NCI-H1417 treated with DMSO at 0.1 percent for 48 hours (cell line): ENCODE results near the gene UROC1.

Experiments used
- DNase-seq: peaks from one replicate; lab custom pipeline; 2025; lab: John Stamatoyannopoulos, UW

Gene UROC1

DNA sequence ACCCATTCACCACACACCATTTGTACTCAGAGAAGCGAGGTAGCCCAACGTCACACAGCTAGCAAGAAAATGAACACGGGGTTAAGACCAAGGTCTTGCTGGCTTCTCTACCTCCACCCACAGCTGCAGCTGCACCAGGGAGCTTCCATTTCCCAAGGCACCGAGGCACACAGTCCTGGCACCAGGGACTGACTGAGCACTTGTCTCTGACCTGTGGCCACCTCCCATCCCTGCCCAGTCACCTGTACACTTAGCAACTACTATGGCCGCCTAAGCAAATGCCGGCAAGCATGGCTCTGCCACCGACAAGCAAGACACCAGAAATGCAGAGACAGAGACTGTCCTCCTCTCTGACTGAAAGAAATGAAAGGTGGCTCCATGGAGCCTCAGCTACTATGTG, 57.2 kb downstream of the UROC1 start:
- DNase-seq: no peak

DNA sequence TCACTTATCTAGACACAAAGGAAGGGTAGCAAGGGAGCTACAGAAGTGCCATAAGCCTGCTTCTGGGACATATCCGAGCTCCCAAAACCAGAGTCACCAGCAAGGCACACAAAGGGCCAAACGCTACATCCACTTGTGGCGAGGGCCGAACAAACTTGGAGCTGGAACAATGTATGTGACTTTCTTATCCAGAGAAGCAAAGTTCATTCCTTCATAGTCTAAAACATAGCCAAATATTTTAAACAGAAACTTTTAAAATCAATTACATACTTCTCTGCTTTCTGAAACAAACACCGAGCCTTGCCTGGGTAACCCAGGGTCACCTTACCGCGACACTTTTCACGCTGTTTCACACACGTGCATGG, 57.8 kb downstream of the UROC1 start:
- DNase-seq: no peak

DNA sequence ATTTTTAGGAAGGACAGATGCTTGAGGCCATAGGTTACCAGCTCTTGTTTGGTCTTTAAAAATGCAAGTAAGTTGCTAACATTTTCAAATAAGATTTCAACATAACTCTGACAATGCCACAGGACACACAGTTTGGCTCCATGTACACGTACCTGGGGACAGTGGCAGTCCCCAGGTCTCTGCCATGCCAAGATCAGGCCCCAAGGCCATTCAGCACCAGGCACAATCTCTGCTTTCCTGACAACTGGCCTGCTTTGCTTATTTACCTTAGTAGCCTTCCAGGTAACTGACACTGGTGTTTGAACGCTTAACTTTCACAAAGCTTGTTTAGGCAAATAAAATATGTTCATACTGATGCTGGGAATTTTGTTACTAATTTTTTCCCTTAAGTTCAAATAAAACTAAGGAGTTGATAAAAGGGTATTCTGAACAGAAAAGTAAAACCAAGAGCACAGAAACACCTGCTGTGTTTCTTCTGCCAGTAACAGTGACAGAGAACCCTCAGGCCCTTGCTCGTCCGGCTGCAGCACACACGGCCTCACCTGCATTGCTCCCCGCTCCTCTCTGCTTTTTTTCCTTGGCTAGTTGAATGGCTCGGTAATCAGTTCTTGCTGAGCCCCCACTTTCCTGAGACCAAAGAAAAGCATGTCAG, 58.3 kb downstream of the UROC1 start:
- DNase-seq: no peak

DNA sequence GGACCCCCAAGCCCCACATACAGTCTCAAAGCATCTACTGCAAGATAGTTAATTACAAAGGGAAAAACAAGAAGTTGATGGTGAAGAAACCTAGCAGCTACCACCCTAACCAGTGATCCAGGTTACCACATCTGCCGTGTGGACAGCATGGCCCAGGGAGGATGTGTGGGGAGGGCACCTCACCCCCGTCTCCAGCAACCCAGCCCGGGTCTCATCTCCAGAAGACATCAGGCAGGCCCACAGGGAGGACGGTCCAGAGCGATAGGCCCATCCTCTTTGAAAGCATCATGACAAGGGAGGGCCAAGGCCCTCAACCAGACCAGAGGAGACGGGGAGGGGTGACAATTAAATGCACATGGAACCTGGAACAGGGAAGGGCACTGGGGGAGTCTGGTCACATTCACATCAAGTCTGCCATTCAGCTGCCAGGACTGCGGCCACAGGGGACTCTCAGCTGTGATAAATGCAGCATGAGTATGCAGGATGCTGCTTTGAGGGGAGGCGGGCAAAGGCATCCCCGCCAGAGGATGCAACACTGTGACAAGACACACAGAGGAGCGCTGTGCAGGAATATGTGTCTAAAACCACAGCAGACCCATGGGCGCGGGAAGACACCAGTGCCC, 60.7 kb downstream of the UROC1 start:
- DNase-seq: no peak

DNA sequence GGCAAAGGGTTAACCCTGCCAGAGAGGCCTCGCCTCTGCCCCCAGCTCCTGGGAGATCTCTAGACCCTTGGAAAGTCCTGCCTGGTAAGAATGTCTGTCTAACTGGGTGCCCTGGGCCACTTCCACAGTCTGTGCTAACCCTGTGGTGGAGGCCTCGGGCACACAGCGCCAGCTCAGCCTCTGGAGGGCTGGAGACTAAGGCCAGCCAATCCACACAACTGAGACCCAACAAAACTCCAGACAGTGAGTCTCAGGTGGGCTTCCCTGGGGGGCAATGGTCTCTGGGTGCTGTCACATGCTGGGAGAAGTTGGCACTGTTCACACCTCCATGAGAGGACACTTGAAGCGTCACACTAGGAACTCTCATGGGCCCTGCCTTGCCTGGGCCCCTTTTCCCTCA, 61.4 kb downstream of the UROC1 start:
- DNase-seq: no peak

DNA sequence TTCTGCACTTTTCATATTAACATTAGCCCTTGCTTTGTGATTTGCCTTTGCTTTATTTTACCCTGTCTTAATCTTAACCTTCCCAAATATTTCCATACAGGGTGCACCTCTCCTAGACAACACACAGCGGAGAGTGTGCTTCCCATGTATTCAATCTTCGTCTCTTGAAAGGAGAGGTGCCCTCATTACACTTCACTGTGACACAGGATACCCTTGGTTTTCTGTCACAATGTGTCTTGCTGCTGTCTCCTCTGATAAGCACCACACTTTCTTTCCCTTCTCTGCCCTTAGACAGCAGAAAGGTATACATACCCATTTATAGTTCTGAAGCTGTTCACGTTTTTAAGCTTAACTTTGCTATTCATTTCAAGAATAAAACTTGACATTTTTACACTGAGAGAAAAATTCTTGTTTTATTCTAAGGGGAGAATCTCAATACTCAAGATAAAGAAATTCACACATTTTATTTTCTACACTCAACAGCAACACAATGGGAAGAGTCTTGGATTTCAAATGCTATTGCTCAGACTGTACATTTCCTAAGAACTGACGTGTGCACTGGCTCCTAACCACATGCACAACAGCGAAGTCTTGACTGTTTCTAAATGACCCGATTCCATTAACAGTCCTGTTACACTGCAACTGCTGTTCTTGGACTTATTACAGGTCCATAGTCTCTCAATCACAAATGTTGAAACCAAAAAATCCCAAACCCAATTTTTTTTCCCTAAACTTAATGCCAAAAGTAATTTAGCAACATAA, 63.0 kb downstream of the UROC1 start:
- DNase-seq: no peak

DNA sequence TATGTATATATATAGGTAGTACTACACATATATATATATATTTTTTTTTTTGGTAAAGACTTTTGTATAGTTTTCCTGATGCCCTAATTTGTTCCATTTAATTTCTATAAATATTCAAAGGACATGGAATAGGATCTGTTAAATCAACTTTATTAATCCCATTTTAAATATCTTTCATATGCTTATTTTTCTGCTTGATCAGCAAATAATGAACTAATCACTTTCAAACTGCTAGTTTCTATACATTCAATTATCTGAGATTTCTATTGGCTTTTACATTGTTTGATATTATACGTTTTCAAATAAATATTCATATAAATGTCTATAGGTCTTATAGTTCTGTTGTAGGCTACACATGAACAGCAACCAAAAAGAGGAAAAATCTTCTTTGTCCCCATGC, 63.5 kb downstream of the UROC1 start:
- no peak for DNase-seq

DNA sequence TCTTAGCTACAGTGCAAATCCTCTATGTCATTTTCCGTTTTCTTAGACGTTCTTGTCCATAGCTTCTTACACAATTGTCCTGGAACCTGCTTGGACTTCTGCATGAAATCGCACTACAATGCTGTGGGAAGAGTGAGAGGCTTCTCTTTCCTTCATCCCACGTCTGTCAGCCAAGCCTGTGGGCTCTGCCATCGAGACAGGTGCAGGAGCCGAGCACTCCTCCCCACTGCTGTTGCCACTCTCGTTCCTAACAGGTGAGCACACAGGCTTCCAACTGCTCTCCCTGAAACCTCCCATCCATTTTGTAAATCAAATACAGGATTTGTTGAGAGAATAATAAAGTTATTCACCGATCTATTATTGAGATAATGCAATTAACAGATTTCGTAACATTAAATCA, 65.4 kb downstream of the UROC1 start:
- DNase-seq: no peak

DNA sequence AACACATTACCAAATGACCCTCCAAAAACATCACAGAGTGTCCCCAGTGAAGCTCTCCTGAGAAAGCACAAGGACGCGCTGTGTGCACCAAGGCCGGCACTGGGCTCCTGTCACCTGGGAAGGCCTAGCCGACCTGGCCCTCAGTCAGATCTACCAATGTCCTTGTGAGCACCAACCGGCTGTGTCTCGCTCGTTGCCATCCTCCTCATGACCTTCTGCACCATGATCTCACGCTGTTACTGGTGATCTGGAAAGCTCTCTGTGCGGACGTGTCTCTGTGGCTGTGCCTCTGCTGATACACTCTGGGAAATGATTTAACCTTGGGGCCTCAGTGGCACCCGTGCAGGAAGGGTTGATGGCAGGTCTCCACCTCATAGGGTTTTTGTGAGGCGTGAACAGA, 66.1 kb downstream of the UROC1 start:
- no peak for DNase-seq

DNA sequence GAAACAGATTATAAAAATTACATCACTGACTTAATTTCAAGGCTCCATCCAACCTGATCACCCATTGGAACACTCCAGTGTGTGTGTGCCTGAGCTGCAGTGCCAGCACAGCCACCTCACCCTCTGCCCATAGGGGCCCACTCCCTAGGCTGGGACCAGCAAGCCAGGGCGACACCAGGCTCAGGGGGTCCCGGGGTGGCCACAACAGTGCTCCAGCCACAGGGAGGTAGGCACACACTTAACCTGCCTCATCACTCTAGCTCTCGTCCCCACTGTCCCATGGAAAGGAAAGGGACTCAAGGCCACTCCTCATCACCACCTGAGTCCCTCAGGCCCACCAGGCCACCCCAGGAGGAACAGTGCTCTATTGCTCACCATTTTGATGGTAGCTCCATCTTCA, 66.8 kb downstream of the UROC1 start:
- DNase-seq: no peak

DNA sequence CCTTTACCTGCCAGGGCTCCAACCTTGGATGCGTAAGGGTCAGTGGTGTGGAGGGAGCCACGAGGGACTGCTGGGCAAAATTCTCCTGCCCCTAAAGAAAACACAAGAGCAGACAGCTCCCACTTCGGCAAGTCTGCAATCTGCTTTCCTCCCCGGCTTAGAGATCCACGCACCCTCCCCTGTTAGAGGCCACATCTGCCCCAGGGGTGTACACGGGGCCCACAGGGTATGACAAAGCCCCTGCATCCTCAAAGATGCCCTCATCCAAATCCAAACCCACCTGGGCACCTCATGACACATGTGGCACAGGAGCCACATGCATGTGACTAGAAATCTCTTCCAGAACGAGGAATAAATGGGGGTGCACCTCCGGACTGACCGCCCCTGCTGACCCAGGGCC, 67.4 kb downstream of the UROC1 start:
- DNase-seq: no peak

DNA sequence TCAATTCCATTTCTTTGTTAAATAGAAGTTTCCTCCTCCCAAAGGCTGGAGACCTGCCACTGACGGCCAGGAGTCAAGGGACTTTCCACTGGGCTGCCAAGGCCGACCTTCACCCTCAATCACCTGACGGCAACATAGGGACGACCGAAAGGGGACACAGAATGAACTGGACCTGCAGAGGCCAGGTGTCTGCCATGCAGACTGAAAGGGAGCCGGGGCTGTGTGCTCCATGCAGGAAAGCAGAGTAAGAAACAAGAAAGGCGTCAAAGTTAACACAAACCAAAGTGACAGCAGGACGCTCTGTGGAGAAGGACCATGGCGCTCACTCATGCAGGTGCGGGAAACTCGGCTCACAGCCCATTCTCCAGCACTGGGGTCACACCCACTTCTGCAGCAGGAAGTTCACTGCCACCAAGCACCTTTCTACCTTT, 67.9 kb downstream of the UROC1 start:
- no peak for DNase-seq

DNA sequence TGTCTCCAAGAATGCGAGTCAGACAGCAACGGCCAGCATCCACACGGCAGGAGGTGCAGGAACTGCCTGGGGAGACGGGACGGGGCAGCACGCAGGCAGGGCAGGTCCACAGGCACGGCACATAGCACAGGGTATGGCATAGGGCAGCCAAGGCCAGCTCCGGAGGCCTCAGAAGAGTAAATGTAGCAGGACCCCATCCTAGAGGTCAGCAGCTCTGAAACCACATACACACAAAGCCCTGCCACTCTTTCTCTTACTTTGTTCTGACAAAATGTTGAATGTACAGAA, 68.7 kb downstream of the UROC1 start:
- no peak for DNase-seq

DNA sequence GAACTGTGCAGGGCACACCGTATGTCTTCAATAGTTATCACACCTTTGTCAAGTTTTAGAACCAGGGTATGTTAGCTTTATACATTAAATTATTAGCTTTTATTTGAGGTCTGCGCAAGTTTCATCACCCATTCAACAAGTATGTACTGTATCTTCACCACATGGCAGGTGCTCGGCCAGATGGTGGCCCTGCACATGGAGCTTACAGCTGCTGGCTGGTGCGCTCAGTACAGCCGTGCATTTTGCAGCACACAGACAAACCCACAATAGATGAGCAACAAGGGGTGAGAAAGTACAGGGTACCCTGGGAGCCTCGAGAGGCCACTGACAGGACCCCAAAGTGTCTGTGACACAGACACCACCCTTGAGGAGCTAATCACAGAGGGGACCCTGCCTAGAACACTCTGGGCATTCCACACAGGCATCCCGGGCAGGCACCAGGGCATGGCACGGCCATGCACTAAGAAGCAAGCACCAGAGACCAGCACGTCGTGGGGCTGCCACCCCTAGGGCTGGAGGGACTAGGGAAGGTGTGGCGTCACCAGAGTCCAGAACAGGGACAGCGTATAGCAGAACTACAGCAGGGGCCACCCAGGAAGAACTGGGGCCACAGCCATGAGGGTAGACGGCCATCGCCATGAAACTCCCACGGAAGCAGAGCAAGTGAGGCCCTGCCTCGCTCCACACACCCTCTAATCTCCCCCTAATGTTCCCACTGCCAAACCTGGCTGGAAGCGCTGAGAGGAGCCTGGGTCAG, 69.3 kb downstream of the UROC1 start:
- no peak for DNase-seq

DNA sequence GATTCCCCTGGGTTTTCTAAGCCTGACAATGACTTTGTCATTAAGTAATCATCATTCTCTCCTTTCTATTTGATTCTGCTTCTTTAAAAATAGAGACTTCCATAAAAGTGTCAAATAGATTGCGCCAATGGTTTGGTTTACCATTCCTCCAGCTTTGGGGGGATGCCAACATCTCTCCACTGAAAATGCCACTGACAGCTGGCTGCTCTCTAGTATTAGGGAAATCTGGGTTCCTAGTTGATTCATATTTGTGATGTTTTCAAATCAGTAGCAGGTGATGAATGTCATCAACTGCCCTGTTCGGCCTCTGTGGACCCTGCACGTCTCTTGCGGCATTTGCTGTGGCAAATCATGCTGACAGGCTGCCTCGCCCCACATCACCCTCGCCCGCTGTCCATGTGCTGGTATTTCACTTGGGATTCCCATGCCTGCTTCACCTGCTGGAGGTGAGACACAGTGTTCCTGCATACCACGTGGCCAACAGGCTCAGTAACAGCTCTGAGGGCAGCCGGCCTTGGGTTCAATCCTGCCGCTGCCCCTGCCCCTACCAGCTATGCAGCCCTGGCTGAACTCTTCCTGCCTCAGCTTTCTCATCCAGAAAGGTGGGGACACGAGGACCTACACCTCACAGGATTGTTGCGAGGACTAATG, 70.0 kb downstream of the UROC1 start:
- DNase-seq: no peak

DNA sequence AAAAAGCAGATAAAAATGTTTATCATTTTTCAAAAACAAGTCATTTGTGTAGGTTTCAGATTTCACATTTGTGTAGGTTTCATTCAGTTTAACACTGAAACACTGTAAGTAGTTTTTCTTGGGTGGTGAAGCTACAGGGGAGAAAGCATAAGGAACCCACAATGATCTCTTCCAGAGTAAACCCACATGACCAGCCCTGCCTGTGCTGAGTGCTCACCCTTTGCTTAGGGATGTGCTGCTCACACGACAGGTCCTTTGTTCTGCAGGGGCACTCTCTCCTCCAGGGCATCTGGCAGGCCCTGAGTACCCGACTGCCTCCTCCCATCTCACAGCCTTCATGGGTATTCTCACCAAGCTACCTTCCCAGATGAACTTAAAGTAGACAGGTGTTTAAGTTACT, 70.8 kb downstream of the UROC1 start:
- no peak for DNase-seq

DNA sequence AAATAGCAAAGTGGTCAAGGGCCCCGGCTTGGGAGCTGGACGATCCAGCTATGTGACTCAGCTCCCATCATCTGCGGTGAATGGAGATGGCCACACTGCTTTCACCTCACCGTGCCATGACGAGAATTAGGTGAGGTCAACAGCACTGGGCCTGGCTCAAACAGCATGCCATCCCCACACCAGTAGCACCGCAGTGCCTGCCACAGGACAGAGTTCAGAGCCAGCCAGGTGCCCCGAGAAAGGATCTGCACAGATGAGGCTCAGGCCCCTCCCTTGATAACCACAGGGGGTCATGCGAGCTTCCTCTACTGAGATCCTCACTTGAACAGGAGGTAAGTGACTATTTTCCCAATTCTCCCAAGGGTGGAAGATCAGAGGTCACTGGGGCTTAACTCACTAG, 71.3 kb downstream of the UROC1 start:
- DNase-seq: no peak

DNA sequence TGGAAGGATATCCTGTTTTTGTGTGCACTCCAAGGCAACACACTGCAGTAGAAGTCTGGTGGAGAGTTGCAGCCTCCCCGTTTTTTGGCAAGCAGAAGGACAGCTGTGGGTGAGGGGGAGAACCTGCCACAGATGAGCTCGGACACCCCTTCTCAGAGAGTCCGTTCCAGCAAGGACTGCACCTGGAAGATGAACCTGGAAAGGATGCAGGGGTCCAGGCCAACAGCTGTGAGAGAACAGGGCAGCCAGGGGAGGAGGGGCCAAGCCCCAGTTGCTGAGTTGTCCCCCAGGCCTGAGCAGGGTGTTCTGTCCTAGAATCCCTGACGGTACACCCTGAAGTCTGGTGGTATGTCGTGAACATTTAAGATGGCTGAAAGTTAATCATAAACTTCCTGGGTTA, 72.1 kb downstream of the UROC1 start:
- DNase-seq: no peak

DNA sequence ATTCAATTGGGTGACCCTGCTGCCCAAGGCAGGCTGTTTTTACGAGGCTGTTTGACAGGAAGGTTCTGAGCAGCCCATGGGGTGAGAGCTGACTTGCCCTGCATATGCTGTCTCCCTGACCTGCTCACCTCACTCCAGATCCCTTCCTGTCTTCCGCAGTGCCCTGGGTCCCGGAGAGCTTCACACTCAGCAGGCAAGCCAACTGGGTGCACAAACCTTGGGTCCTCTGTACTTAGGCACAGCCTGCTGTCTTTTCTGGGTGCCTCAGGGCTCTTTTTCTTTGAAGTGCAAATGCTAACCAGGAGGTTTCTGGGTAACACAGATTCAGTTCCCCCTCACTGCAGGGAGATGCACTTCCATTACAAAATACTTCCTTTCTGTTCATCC, 74.7 kb downstream of the UROC1 start:
- no peak for DNase-seq

DNA sequence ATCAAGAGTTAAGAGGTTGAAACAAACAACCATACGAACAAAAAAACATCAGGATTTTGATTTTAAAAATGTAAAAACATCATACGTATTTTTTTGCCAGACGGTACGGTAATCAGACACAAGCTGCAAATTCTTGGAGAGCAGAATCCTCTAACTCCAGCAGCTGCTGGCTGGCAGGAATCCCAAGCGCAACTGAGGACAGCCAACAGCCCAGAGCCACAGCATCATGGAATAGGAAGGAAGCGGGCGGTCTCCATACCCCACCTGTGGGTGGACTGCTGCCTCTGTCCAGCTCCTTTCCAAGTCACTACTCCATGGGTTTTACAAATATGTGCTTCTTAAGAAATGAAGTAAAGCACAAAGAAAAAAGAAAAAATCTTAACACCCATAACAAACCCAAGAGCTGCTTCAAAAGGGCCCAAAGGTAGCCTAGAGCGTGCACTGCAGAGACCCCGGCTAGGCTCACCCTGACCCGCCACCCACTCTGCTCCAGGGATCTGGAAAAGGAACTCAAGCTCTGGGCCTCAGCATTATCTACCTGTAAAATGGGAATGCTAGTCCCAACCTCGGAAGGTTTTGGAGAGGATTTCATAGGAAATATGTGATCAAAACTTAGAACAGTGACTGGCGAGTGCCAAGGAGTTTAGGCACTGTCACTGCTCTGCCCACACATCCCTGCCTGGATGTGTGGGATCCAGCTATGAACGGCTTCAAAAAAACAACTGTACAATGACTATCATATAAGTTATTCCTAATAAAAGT, 75.3 kb downstream of the UROC1 start:
- DNase-seq: no peak

DNA sequence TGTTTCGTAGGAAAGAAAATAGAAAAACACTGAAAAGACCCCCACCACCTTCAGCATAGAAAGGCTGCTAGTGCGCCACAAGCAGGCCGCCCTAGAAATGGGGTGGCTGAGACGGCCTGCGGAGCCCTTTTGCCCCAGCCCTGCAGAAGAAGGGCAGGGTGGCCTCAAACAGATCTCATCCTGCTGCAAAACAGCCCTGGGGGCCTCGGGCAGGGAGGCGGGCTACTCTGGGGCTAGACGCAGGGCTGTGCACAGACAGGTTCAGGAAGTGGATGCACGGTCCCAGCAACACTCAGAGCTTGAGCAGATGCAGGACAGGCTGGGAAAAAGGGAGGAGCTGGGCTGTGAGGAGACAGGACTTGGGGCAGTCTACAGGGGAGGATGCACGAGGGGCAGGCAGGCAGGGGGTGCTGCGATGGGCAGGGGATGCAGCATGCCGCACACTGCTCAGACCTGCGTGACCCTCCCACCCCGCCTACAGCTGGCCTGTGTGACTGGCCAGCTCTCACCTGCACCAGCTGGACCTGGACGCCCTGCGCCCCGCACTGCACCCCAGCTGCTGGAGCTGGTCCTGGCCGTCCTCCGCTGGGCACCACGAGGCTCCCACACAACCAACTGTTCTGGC, 76.2 kb downstream of the UROC1 start:
- DNase-seq: no peak

DNA sequence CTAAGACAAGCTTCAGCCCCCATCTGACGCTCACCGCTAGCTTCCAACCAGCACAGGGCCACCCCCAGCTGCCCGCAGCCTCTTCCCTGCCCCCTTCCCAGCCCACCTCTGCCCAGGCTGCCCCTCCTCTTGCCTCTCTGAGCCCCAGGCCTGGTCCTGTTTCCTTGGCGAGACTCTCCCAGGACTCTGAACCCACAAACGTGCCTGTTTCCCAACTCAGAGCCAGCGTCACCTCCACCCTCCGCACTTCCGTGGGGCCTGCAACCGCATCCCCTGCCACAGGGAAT, 76.9 kb downstream of the UROC1 start:
- DNase-seq: no peak
